Measurements from ENCODE around the gene LAMA2. TPM values are rescaled to one million over a fixed set of nuclear protein-coding genes. Genes with fewer than 3 reads are reported as not detected.

LAMA2 gene
- total and polyA plus RNA-seq, 2 experiments from 2014 or later: 11.1 to 57.5 TPM

GRCh38 chr6:129402244-129402643 lies 519.3 kb downstream of the LAMA2 start:
- Histone ChIP-seq H2AFZ (no peak overlapping the region), H3K27ac (no peak overlapping the region), H3K4me3 (no peak overlapping the region), H3K27me3 (no peaks in the 10 kb centered on the region), H3K36me3 (replicated peaks; ENCODE audit: insufficient read depth, low read depth) (no peaks in the 10 kb centered on the region), H3K79me2 (no peaks in the 10 kb centered on the region), H3K9me3 (ENCODE audit: low read depth) (no peaks in the 10 kb centered on the region), H4K20me1 (ENCODE audit: insufficient read depth, poor library complexity, severe bottlenecking) (no peaks in the 10 kb centered on the region), H3K9me2 (replicated peaks; ENCODE audit: insufficient read depth) (no peaks in the 10 kb centered on the region), H3K4me1 (ENCODE audit: insufficient read depth) (no peaks in the 10 kb centered on the region), H3K4me2 (no peak overlapping the region)
- TF ChIP-seq EZH2phosphoT487 (IDR thresholded peaks at IDR 0.05; ENCODE audit: low read depth, severe bottlenecking, unreplicated experiment): no peak
- no peak for TF ChIP-seq EZH2 (IDR thresholded peaks at IDR 0.05; ENCODE audit: borderline replicate concordance)
- no peak for TF ChIP-seq CTCF (IDR thresholded peaks at IDR 0.05; ENCODE audit: poor library complexity)
- DNase-seq (ENCODE audit: low spot score): no peak
- WGBS (ENCODE audit: low lambda C conversion rate, missing lambda C conversion rate): 76% methylated on average over 1 of the region's 1 CpG

- no peak overlapping the region for H2AFZ ChIP-seq
- H3K79me2 ChIP-seq: no peaks in the 10 kb centered on the region
- H3K4me3 ChIP-seq: no peak overlapping the region
- no peak for TF ChIP-seq EZH2phosphoT487 (IDR thresholded peaks at IDR 0.05; ENCODE audit: low read depth, severe bottlenecking, unreplicated experiment)
- no peak for TF ChIP-seq CTCF (IDR thresholded peaks at IDR 0.05; ENCODE audit: poor library complexity)
- TF ChIP-seq EZH2 (IDR thresholded peaks at IDR 0.05; ENCODE audit: borderline replicate concordance): no peak
- no peaks in the 10 kb centered on the region for H4K20me1 ChIP-seq (ENCODE audit: insufficient read depth, poor library complexity, severe bottlenecking)
- no peak overlapping the region for H3K4me2 ChIP-seq
- no peak for DNase-seq (ENCODE audit: low spot score)
- H3K27ac ChIP-seq: no peak overlapping the region
- H3K27me3 ChIP-seq: no peaks in the 10 kb centered on the region
- no peaks in the 10 kb centered on the region for H3K36me3 ChIP-seq (replicated peaks; ENCODE audit: insufficient read depth, low read depth)
- no peaks in the 10 kb centered on the region for H3K9me2 ChIP-seq (replicated peaks; ENCODE audit: insufficient read depth)
- no peaks in the 10 kb centered on the region for H3K9me3 ChIP-seq (ENCODE audit: low read depth)
- WGBS (ENCODE audit: low lambda C conversion rate, missing lambda C conversion rate): 79% methylated on average over 1 of the region's 1 CpG
- no peaks in the 10 kb centered on the region for H3K4me1 ChIP-seq (ENCODE audit: insufficient read depth)
Measured at GRCh38 chr6:129411092-129411491, 528.2 kb downstream of the LAMA2 start.

GRCh38 chr6:129416337-129416990 lies 533.5 kb downstream of the LAMA2 start:
- Histone ChIP-seq H4K20me1 (ENCODE audit: insufficient read depth, poor library complexity, severe bottlenecking) (no peaks in the 10 kb centered on the region), H2AFZ (no peak overlapping the region), H3K9me2 (replicated peaks; ENCODE audit: insufficient read depth) (no peaks in the 10 kb centered on the region), H3K27ac (no peak overlapping the region), H3K79me2 (no peaks in the 10 kb centered on the region), H3K27me3 (no peaks in the 10 kb centered on the region), H3K9me3 (ENCODE audit: low read depth) (no peaks in the 10 kb centered on the region), H3K4me1 (ENCODE audit: insufficient read depth) (no peaks in the 10 kb centered on the region), H3K4me2 (no peak overlapping the region), H3K36me3 (replicated peaks; ENCODE audit: insufficient read depth, low read depth) (no peaks in the 10 kb centered on the region), H3K4me3 (no peak overlapping the region)
- no peak for DNase-seq (ENCODE audit: low spot score)
- TF ChIP-seq CTCF (IDR thresholded peaks at IDR 0.05; ENCODE audit: poor library complexity) (no peak), EZH2phosphoT487 (IDR thresholded peaks at IDR 0.05; ENCODE audit: low read depth, severe bottlenecking, unreplicated experiment) (no peak), EZH2 (IDR thresholded peaks at IDR 0.05; ENCODE audit: borderline replicate concordance) (no peak)
- 95% methylated on average over 6 of the region's 6 CpGs for WGBS (ENCODE audit: low lambda C conversion rate, missing lambda C conversion rate)
